ENCODE measurements around the gene SPRN.

Gene SPRN

DNA sequence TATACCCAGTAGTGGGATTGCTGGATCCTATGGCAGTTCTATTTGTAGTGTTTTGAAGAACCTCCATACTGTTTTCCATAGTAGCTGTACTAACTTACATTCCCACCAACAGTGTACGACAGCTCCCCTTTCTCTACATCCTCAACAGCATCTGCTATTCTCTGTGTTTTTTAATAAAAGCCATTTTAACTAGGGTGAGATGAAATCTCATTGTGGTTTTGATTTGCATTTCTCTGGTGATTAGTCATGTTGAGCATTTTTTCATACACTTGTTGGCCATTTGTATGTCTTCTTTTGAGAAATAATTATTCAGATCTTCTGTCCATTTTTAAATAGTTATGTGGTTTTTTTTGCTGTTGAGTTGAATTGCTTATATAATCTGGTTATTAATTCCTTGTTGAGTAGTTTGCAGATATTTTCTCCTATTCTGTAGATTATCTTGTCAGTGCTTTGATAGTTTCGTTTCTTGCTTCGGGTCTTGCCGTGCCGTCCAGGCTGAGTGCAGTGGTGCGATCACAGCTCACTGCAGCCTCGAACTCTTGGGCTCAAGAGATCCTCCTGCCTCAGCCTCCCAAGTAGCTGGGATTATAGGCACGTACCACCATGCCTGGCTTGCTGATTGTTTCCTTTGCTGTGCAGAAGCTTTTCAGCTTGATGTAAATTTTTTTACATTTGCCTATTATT is 18.4 kb downstream of the SPRN start:
- H3K4me3 ChIP-seq (ENCODE audit: low read length, poor library complexity, severe bottlenecking), result no peak overlapping the region
- no peaks in the 10 kb centered on the region for H3F3A ChIP-seq (ENCODE audit: low read depth)
- no peaks in the 10 kb centered on the region for H3K27me3 ChIP-seq (ENCODE audit: insufficient read depth, low read length, poor library complexity, severe bottlenecking)
- H3K79me2 ChIP-seq (ENCODE audit: insufficient read depth, low read length), result peaks cover 31% of the 10 kb centered on the region
- H2AFZ ChIP-seq (ENCODE audit: low read length), result no peak overlapping the region
- H3K9me3 ChIP-seq (ENCODE audit: insufficient read depth, low read depth, low read length), result peaks cover 7% of the 10 kb centered on the region; the same call in 1 of the 2 replicates
- no peak overlapping the region for H3K9ac ChIP-seq (ENCODE audit: low read depth, low read length, poor library complexity, severe bottlenecking)
- peaks cover 30% of the 10 kb centered on the region for H3K36me3 ChIP-seq (ENCODE audit: insufficient read depth, low read length)
- peak overlapping the region; percentile 6 for H3K4me2 ChIP-seq (ENCODE audit: low read depth, low read length, poor library complexity, severe bottlenecking)
- peaks cover 10% of the 10 kb centered on the region for H3K4me1 ChIP-seq (ENCODE audit: insufficient read depth, low read length, poor library complexity, severe bottlenecking)
- TF ChIP-seq EZH2phosphoT487 (IDR thresholded peaks at IDR 0.05; ENCODE audit: borderline replicate concordance), result no peak
- TF ChIP-seq CTCF (conservative IDR thresholded peaks at IDR 0.05; ENCODE audit: low read length), result no peak
- no peaks in the 10 kb centered on the region for H4K20me1 ChIP-seq (ENCODE audit: insufficient read depth, low read length, poor library complexity, severe bottlenecking)
- no peaks in the 10 kb centered on the region for H3K9me2 ChIP-seq (replicated peaks; ENCODE audit: low read depth, low read length)

DNA sequence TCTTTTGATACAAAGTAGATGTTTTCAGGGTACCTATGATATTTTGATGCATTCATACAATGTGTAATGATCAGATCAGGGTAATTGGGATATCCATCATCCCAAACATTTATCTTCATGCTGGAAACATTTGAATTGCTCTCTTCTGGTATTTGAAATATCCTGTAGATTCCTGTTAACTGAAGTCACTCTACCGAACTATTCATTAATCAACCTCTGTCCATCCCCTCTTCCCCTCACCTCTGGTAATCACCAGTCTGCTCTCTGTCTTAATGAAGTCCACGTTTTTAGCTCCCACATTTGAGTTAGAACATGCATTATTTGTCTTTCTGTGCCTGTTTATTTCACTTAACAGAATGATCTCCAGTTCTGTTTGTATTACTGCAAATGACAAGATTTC is 19.2 kb downstream of the SPRN start:
- H3K27me3 ChIP-seq (ENCODE audit: insufficient read depth, low read length, poor library complexity, severe bottlenecking), result no peaks in the 10 kb centered on the region
- TF ChIP-seq CTCF (conservative IDR thresholded peaks at IDR 0.05; ENCODE audit: low read length) (no peak), EZH2phosphoT487 (IDR thresholded peaks at IDR 0.05; ENCODE audit: borderline replicate concordance) (no peak)
- H3K4me2 ChIP-seq (ENCODE audit: low read depth, low read length, poor library complexity, severe bottlenecking), result peak overlapping the region; percentile 6
- peaks cover 28% of the 10 kb centered on the region for H3K79me2 ChIP-seq (ENCODE audit: insufficient read depth, low read length)
- no peak overlapping the region for H3K4me3 ChIP-seq (ENCODE audit: low read length, poor library complexity, severe bottlenecking)
- H3K9me2 ChIP-seq (replicated peaks; ENCODE audit: low read depth, low read length), result no peaks in the 10 kb centered on the region
- no peak overlapping the region for H3K9ac ChIP-seq (ENCODE audit: low read depth, low read length, poor library complexity, severe bottlenecking)
- H3K4me1 ChIP-seq (ENCODE audit: insufficient read depth, low read length, poor library complexity, severe bottlenecking), result peaks cover 17% of the 10 kb centered on the region
- H4K20me1 ChIP-seq (ENCODE audit: insufficient read depth, low read length, poor library complexity, severe bottlenecking), result peaks cover 3% of the 10 kb centered on the region
- no peaks in the 10 kb centered on the region for H3F3A ChIP-seq (ENCODE audit: low read depth)
- H3K36me3 ChIP-seq (ENCODE audit: insufficient read depth, low read length), result peaks cover 23% of the 10 kb centered on the region
- H2AFZ ChIP-seq (ENCODE audit: low read length), result no peak overlapping the region
- H3K9me3 ChIP-seq (ENCODE audit: insufficient read depth, low read depth, low read length), result peaks cover 2% of the 10 kb centered on the region; the same call in 1 of the 2 replicates

- Histone ChIP-seq H3K9me3 (ENCODE audit: insufficient read depth, low read depth, low read length) (no peaks in the 10 kb centered on the region), H3K27me3 (ENCODE audit: insufficient read depth, low read length, poor library complexity, severe bottlenecking) (no peaks in the 10 kb centered on the region), H3K4me1 (ENCODE audit: insufficient read depth, low read length, poor library complexity, severe bottlenecking) (peaks cover 20% of the 10 kb centered on the region), H3K36me3 (ENCODE audit: insufficient read depth, low read length) (peaks cover 16% of the 10 kb centered on the region; the same call in 1 of the 2 replicates), H3K79me2 (ENCODE audit: insufficient read depth, low read length) (peaks cover 19% of the 10 kb centered on the region), H3K9ac (ENCODE audit: low read depth, low read length, poor library complexity, severe bottlenecking) (no peak overlapping the region), H3F3A (ENCODE audit: low read depth) (no peaks in the 10 kb centered on the region), H2AFZ (ENCODE audit: low read length) (no peak overlapping the region), H3K4me2 (ENCODE audit: low read depth, low read length, poor library complexity, severe bottlenecking) (no peak overlapping the region), H3K4me3 (ENCODE audit: low read length, poor library complexity, severe bottlenecking) (no peak overlapping the region), H4K20me1 (ENCODE audit: insufficient read depth, low read length, poor library complexity, severe bottlenecking) (peaks cover 5% of the 10 kb centered on the region), H3K9me2 (replicated peaks; ENCODE audit: low read depth, low read length) (no peaks in the 10 kb centered on the region)
- TF ChIP-seq EZH2phosphoT487 (IDR thresholded peaks at IDR 0.05; ENCODE audit: borderline replicate concordance), result no peak
- TF ChIP-seq CTCF (conservative IDR thresholded peaks at IDR 0.05; ENCODE audit: low read length), result no peak
Observed at GRCh38 chr10:133403784-133404183, 20.6 kb downstream of the SPRN start.
